GM23338 (cell line): ENCODE data around the gene OXNAD1. TPM values are rescaled to one million over a fixed set of nuclear protein-coding genes. Genes with fewer than 3 reads are reported as not detected.

Experiments
- ATAC-seq: fragments of 200-7000 bp; cut with Tn5 transposase; 3 replicates; pipeline ENCODE4 v1.9.1; 2020
- DNase-seq: peaks from one replicate; pipeline ENCODE4 v3.0.0-alpha.2; 2015; ENCODE audit warnings: low spot score
- H2AFZ ChIP-seq: fragments of 200-600 bp; sonication (generic); 2 replicates; pipeline ENCODE4 v1.8.0; 2016; ENCODE audit warnings: antibody characterized with exemption, mild to moderate bottlenecking, moderate library complexity
- H3F3A ChIP-seq: fragments of 200-600 bp; sonication (generic); replicated peaks from 2 replicates; pipeline ENCODE4 v1.8.0; 2017; ENCODE audit warnings: antibody characterized with exemption, mixed run types, low read depth
- H3K27ac ChIP-seq: fragments of 200-600 bp; sonication (generic); 2 replicates; pipeline ENCODE4 v1.6.1; 2016; ENCODE audit warnings: low read depth
- H3K27me3 ChIP-seq: fragments of 200-600 bp; sonication (generic); 2 replicates; pipeline ENCODE4 v1.8.0; 2016; ENCODE audit warnings: mild to moderate bottlenecking, mixed run types, moderate library complexity; ENCODE audit not compliant: insufficient read depth
- H3K36me3 ChIP-seq: fragments of 200-600 bp; sonication (generic); 2 replicates; pipeline ENCODE4 v1.8.0; 2016; ENCODE audit warnings: mild to moderate bottlenecking; ENCODE audit not compliant: insufficient read depth
- H3K4me1 ChIP-seq: fragments of 200-600 bp; sonication (generic); 2 replicates; pipeline ENCODE4 v1.8.0; 2016; ENCODE audit warnings: mild to moderate bottlenecking, moderate library complexity; ENCODE audit not compliant: insufficient read depth
- H3K4me2 ChIP-seq: fragments of 200-600 bp; sonication (generic); 2 replicates; pipeline ENCODE4 v1.7.1; 2017; ENCODE audit warnings: mixed run types
- H3K4me3 ChIP-seq: fragments of 200-600 bp; sonication (generic); 2 replicates; pipeline ENCODE4 v1.6.1; 2016; ENCODE audit warnings: mixed run types
- H3K79me2 ChIP-seq: fragments of 200-600 bp; sonication (generic); replicated peaks from 2 replicates; pipeline ENCODE4 v1.8.0; 2017; ENCODE audit warnings: mild to moderate bottlenecking; ENCODE audit not compliant: insufficient read depth
- H3K9me2 ChIP-seq: fragments of 200-600 bp; sonication (generic); 2 replicates; pipeline ENCODE4 v1.8.0; 2017; ENCODE audit not compliant: insufficient read depth
- H4K20me1 ChIP-seq: fragments of 200-600 bp; sonication (generic); replicated peaks from 2 replicates; pipeline ENCODE4 v1.8.0; 2017; ENCODE audit warnings: mild to moderate bottlenecking; ENCODE audit not compliant: insufficient read depth
- H3K27ac Mint-ChIP-seq: 2 replicates; pipeline ENCODE4 v1.8.0; 2020; ENCODE audit warnings: inconsistent platforms, mild to moderate bottlenecking, moderate library complexity, mixed read lengths
- H3K27me3 Mint-ChIP-seq: 3 replicates; pipeline ENCODE4 v1.8.0; 2022; ENCODE audit warnings: low read depth, mild to moderate bottlenecking, moderate library complexity, mixed read lengths, inconsistent platforms; ENCODE audit not compliant: insufficient read depth, poor library complexity
- H3K36me3 Mint-ChIP-seq: 3 replicates; pipeline ENCODE4 v1.8.0; 2021; ENCODE audit warnings: low read depth, mild to moderate bottlenecking, inconsistent platforms, moderate library complexity, mixed read lengths
- H3K4me1 Mint-ChIP-seq: 3 replicates; pipeline ENCODE4 v1.8.0; 2020; ENCODE audit warnings: mild to moderate bottlenecking, inconsistent platforms, mixed read lengths
- H3K4me3 Mint-ChIP-seq: 3 replicates; pipeline ENCODE4 v1.8.0; 2021; ENCODE audit warnings: moderate library complexity, mild to moderate bottlenecking, inconsistent platforms, mixed read lengths
- H3K9me3 Mint-ChIP-seq: 3 replicates; pipeline ENCODE4 v1.8.0; 2020; ENCODE audit warnings: moderate library complexity, mild to moderate bottlenecking, inconsistent platforms, mixed read lengths
- EZH2 ChIP-seq: fragments of 200-600 bp; sonication (generic); IDR thresholded peaks from one replicate; pipeline ENCODE4 v1.8.0; 2017; ENCODE audit warnings: antibody characterized with exemption, mild to moderate bottlenecking, low read depth; ENCODE audit not compliant: unreplicated experiment
- EZH2phosphoT487 ChIP-seq: fragments of 200-600 bp; sonication (generic); IDR thresholded peaks from one replicate; pipeline ENCODE4 v1.8.1; 2018; ENCODE audit warnings: antibody characterized with exemption; ENCODE audit not compliant: unreplicated experiment
- JUNB ChIP-seq: IDR thresholded peaks from one replicate; pipeline ENCODE4 v1.6.1; 2016; ENCODE audit warnings: antibody characterized with exemption; ENCODE audit not compliant: unreplicated experiment
- NANOG ChIP-seq: IDR thresholded peaks from 2 replicates; pipeline ENCODE4 v1.6.1; 2016; ENCODE audit warnings: antibody characterized with exemption, borderline replicate concordance
- POLR2AphosphoS5 ChIP-seq: IDR thresholded peaks from 2 replicates; pipeline ENCODE4 v1.6.1; 2016; ENCODE audit warnings: antibody characterized with exemption, low read depth
- REST ChIP-seq: IDR thresholded peaks from one replicate; pipeline ENCODE4 v1.6.1; 2018; ENCODE audit warnings: antibody characterized with exemption; ENCODE audit not compliant: unreplicated experiment
- ZNF114 ChIP-seq: fragments of 250-450 bp; sonication (Bioruptor Pico); IDR thresholded peaks from 2 replicates; pipeline ENCODE4 v1.5.0; 2020; ENCODE audit warnings: mild to moderate bottlenecking, moderate library complexity
- polyA plus RNA-seq: library from polyadenylated mRNA; unstranded; fragments of >200 nt; fragmentation: Nextera tagmentation; extraction: Ambion mirVana; gene quantifications from 2 replicates; pipeline ENCODE4 v1.2.1, GENCODE V29; 2016
- total RNA-seq: library from RNA; depleted of rRNA; stranded (reverse); fragments of >200 nt; shearing (Covaris generic); gene quantifications from 2 replicates; pipeline ENCODE4 v1.2.3, GENCODE V29; 2014

OXNAD1 gene
- total and polyA plus RNA-seq, 2 experiments from 2014 or later, result 22.9 to 34.2 TPM

- H3K27ac ChIP-seq, result no peak overlapping the region
- H3K36me3 Mint-ChIP-seq, result peaks cover 23% of the 10 kb centered on the region
- DNase-seq, result no peak
Measured at GRCh38 chr3:16326724-16327349, 61.8 kb downstream of the OXNAD1 start.

GRCh38 chr3:16328124-16328523 lies 63.1 kb downstream of the OXNAD1 start:
- no peaks in the 10 kb centered on the region for H3K9me2 ChIP-seq
- no peaks in the 10 kb centered on the region for H3K27me3 Mint-ChIP-seq
- no peaks in the 10 kb centered on the region for H3K27me3 ChIP-seq
- DNase-seq (no peak), ATAC-seq (no peak)
- peaks cover 10% of the 10 kb centered on the region for H3K9me3 Mint-ChIP-seq
- H3K79me2 ChIP-seq, result no peaks in the 10 kb centered on the region
- peaks cover 19% of the 10 kb centered on the region for H3K4me1 Mint-ChIP-seq
- no peak overlapping the region for H3K4me3 Mint-ChIP-seq
- H3K4me2 ChIP-seq, result no peak overlapping the region
- H4K20me1 ChIP-seq, result no peaks in the 10 kb centered on the region; the same call in 1 of the 2 replicates
- no peaks in the 10 kb centered on the region for H3F3A ChIP-seq
- H3K4me3 ChIP-seq, result no peak overlapping the region
- H3K27ac ChIP-seq, result no peak overlapping the region
- H3K36me3 ChIP-seq, result no peaks in the 10 kb centered on the region
- H3K4me1 ChIP-seq, result 0 out of 2 replicates have a peak, but pooled peaks cover 6% of the 10 kb centered on the region
- no peak overlapping the region for H2AFZ ChIP-seq
- no peak overlapping the region for H3K27ac Mint-ChIP-seq
- H3K36me3 Mint-ChIP-seq, result peaks cover 31% of the 10 kb centered on the region
- TF ChIP-seq REST, result no peak
- TF ChIP-seq EZH2, result no peak
- no peak for TF ChIP-seq POLR2AphosphoS5
- TF ChIP-seq JUNB, result no peak
- no peak for TF ChIP-seq NANOG

More at GRCh38 chr3:16326724-16327349, 61.8 kb downstream of the OXNAD1 start:
- Histone ChIP-seq H3K27me3 (no peaks in the 10 kb centered on the region), H3K4me1 (no peaks in the 10 kb centered on the region), H3K36me3 (no peaks in the 10 kb centered on the region), H2AFZ (no peak overlapping the region), H3K4me2 (no peak overlapping the region), H3F3A (no peaks in the 10 kb centered on the region), H3K79me2 (no peaks in the 10 kb centered on the region), H3K9me2 (no peaks in the 10 kb centered on the region), H4K20me1 (no peaks in the 10 kb centered on the region; the same call in 1 of the 2 replicates), H3K4me3 (no peak overlapping the region)
- TF ChIP-seq NANOG (no peak), REST (no peak), ZNF114 (no peak), POLR2AphosphoS5 (no peak), EZH2phosphoT487 (no peak)
- Mint-ChIP-seq H3K4me1 (peaks cover 19% of the 10 kb centered on the region), H3K27ac (no peak overlapping the region), H3K27me3 (peaks cover 2% of the 10 kb centered on the region), H3K4me3 (no peak overlapping the region), H3K9me3 (peaks cover 5% of the 10 kb centered on the region; the same call in 2 of the 3 replicates)
- ATAC-seq, result no peak
